ENCODE results near the gene PCDHGA1. TPM values are rescaled to one million over a fixed set of nuclear protein-coding genes. Genes with fewer than 3 reads are reported as not detected.

PCDHGA1 gene
- total and polyA plus RNA-seq, 9 of the 15 experiments (the other 6 are each of a cell fraction or from before 2014, with no cell fraction given) = 0.05 to 0.26 (median 0.18) TPM; not detected in 2

DNA sequence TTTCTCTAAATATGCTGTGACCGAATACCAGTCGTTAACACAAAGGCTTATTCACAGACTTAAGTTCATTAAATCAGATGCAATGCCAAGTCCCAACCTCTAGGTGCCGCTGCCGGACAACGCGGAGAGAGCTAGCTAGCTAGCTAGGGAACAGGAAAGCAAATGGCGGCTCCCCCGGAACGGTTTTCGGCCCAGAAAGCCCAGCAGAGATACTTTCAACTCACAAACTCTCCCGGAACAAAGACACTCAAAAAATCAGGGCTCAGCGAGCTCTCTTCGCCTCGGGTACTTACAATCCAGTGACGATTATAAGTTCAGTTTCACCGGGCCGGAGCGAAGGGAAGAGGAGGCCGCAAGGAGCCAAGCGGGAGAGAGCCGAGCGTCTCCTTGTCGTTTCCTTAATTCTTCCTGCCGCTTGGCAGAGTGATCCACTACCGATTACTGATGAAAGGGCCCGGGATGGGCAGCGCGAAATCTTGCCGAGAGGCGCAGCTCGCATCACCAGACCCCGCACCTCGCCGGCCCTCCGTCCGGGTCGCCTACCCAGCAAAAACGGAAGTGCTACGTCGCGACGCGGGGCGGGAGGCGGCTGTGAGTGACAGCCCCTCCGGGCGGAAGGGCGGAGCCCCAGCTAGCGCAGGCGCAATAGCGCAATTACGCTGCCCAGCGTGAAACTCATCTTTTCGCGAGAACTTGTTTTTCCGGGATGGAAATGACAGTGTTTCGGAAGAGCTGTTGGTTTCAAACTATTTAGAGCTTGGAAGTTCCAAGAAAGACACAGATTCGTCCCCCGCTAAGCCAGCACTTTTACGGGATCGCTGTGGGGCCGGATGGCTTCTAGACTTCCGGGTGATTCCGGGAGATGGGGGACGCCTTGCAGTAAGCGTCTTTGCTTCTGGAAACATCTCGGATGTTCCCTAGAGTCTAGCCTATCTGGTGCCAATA, 9.8 kb upstream of the PCDHGA1 start, which contains the start of gene TAF7 (continued):
- TF ChIP-seq GABPB1 (CRISPR knock-in tag; IDR thresholded peaks at IDR 0.05) = peak; percentile 90
- no peak for TF ChIP-seq RBM25 (IDR thresholded peaks at IDR 0.05; ENCODE audit: low read depth, low read length, severe bottlenecking)
- TF ChIP-seq DDX20 (tag; IDR thresholded peaks at IDR 0.05; ENCODE audit: low read depth) = no peak
- peak; percentile 44; the same call in 1 of the 2 replicates for TF ChIP-seq ATF1 (CRISPR knock-in tag; IDR thresholded peaks at IDR 0.05)
- peak; percentile 94 for TF ChIP-seq ATF1 (tag; IDR thresholded peaks at IDR 0.05)
- TF ChIP-seq ZNF282 (CRISPR knock-in tag; IDR thresholded peaks at IDR 0.05) = no peak
- TF ChIP-seq FIP1L1 (IDR thresholded peaks at IDR 0.05; ENCODE audit: low read depth, low read length, poor library complexity, severe bottlenecking) = peak; percentile 51
- peak; percentile 79 for TF ChIP-seq THAP12 (CRISPR knock-in tag; IDR thresholded peaks at IDR 0.05)
- TF ChIP-seq NELFE (IDR thresholded peaks at IDR 0.05; ENCODE audit: insufficient read depth, insufficient read length) = no peak
- TF ChIP-seq CBX3 (IDR thresholded peaks at IDR 0.05; ENCODE audit: borderline replicate concordance in 1 of 2, low read length in 2 of 2) = peak in 1 of 2 experiments; percentile 21; a peak in 2 of 3 replicates
- peak; percentile 40; the same call in 1 of the 2 replicates for TF ChIP-seq TEAD4 (IDR thresholded peaks at IDR 0.05; ENCODE audit: low read length)
- TF ChIP-seq TEAD4 (CRISPR knock-in tag; IDR thresholded peaks at IDR 0.05; ENCODE audit: borderline replicate concordance) = no peak
- TF ChIP-seq DMBX1 (CRISPR knock-in tag; IDR thresholded peaks at IDR 0.05; ENCODE audit: borderline replicate concordance) = no peak
- no peak for TF ChIP-seq STAT5A (IDR thresholded peaks at IDR 0.05; ENCODE audit: borderline replicate concordance, low read length)
- no peak for TF ChIP-seq POLR3A (IDR thresholded peaks at IDR 0.05; ENCODE audit: borderline replicate concordance, extremely low read depth, insufficient read depth, insufficient read length)
- peak; percentile 55 to 87; a peak in 2 of 4 replicates for TF ChIP-seq MAZ (CRISPR knock-in tag; conservative IDR thresholded peaks at IDR 0.05 in 1 of 2, IDR thresholded peaks at IDR 0.05 in 1 of 2)
- TF ChIP-seq KAT2B (IDR thresholded peaks at IDR 0.05; ENCODE audit: low read depth, low read length) = no peak
- TF ChIP-seq EGR1 (conservative IDR thresholded peaks at IDR 0.05) = no peak
- peak; percentile 87 for TF ChIP-seq NFRKB (IDR thresholded peaks at IDR 0.05; ENCODE audit: low read depth)
- TF ChIP-seq, protein P1, sequence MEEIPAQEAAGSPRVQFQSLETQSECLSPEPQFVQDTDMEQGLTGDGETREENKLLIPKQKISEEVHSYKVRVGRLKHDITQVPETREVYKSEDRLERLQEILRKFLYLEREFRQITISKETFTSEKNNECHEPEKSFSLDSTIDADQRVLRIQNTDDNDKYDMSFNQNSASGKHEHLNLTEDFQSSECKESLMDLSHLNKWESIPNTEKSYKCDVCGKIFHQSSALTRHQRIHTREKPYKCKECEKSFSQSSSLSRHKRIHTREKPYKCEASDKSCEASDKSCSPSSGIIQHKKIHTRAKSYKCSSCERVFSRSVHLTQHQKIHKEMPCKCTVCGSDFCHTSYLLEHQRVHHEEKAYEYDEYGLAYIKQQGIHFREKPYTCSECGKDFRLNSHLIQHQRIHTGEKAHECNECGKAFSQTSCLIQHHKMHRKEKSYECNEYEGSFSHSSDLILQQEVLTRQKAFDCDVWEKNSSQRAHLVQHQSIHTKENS (CRISPR knock-in tag; IDR thresholded peaks at IDR 0.05) = no peak
- TF ChIP-seq FOXP1 (CRISPR knock-in tag; IDR thresholded peaks at IDR 0.05) = peak; percentile 88; the same call in 1 of the 2 replicates
- 0 out of 2 replicates have a peak, but pooled peaks have one; percentile 23 for TF ChIP-seq FOXM1 (IDR thresholded peaks at IDR 0.05; ENCODE audit: low read depth)
- no peak for TF ChIP-seq FOXM1 (CRISPR knock-in tag; IDR thresholded peaks at IDR 0.05; ENCODE audit: low read depth)
- TF ChIP-seq CHCHD3 (CRISPR knock-in tag; IDR thresholded peaks at IDR 0.05) = no peak
- TF ChIP-seq, protein P2, sequence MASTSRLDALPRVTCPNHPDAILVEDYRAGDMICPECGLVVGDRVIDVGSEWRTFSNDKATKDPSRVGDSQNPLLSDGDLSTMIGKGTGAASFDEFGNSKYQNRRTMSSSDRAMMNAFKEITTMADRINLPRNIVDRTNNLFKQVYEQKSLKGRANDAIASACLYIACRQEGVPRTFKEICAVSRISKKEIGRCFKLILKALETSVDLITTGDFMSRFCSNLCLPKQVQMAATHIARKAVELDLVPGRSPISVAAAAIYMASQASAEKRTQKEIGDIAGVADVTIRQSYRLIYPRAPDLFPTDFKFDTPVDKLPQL (IDR thresholded peaks at IDR 0.05; ENCODE audit: extremely low read depth, insufficient read length) = no peak

All from K562 (cell line).